Neural cell (in vitro differentiated cells): Measurements from ENCODE around the gene VEPH1.

Experiments used
- EP300 ChIP-seq: fragments of 450-650 bp; conservative IDR thresholded peaks from 2 replicates; pipeline ENCODE4 v1.6.1; 2014; ENCODE audit warnings: antibody characterized with exemption, mild to moderate bottlenecking, moderate library complexity; ENCODE audit not compliant: poor library complexity, severe bottlenecking
- MXI1 ChIP-seq: fragments of 450-650 bp; conservative IDR thresholded peaks from 2 replicates; pipeline ENCODE4 v1.6.1; 2014; ENCODE audit warnings: antibody characterized with exemption, mild to moderate bottlenecking; ENCODE audit not compliant: poor library complexity, severe bottlenecking
- RAD21 ChIP-seq: fragments of 450-650 bp; conservative IDR thresholded peaks from 2 replicates; pipeline ENCODE4 v1.6.1; 2014; ENCODE audit warnings: antibody characterized with exemption, mild to moderate bottlenecking, moderate library complexity
- TAF1 ChIP-seq: IDR thresholded peaks from 2 replicates; pipeline ENCODE4 v1.6.1; 2012; ENCODE audit warnings: low read depth
- TF ChIP-seq, protein P1 (sequence below): fragments of 450-650 bp; IDR thresholded peaks from 2 replicates; pipeline ENCODE4 v1.5.1; 2014; ENCODE audit warnings: antibody characterized with exemption, mild to moderate bottlenecking, moderate library complexity; ENCODE audit not compliant: poor library complexity, severe bottlenecking

DNA sequence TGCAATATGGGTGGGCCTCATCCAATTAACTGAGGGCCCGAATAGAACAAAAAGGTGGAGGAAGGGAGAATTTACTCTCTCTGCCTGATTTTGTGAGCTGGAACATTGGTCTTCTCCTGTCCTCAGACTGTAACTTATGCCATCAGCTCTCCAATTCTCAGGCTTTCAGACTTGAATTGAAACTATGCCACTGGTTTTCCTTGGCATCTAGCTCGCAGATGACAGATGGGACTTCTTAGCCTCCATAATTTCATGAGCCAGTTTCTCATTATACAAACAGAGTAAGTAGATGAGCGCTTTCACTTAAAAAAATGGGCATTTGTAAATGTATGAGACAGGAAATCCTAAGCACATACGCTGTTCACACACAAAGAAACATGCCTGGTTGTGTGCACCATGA, 75.3 kb downstream of the VEPH1 start:
- TF ChIP-seq, protein P1, sequence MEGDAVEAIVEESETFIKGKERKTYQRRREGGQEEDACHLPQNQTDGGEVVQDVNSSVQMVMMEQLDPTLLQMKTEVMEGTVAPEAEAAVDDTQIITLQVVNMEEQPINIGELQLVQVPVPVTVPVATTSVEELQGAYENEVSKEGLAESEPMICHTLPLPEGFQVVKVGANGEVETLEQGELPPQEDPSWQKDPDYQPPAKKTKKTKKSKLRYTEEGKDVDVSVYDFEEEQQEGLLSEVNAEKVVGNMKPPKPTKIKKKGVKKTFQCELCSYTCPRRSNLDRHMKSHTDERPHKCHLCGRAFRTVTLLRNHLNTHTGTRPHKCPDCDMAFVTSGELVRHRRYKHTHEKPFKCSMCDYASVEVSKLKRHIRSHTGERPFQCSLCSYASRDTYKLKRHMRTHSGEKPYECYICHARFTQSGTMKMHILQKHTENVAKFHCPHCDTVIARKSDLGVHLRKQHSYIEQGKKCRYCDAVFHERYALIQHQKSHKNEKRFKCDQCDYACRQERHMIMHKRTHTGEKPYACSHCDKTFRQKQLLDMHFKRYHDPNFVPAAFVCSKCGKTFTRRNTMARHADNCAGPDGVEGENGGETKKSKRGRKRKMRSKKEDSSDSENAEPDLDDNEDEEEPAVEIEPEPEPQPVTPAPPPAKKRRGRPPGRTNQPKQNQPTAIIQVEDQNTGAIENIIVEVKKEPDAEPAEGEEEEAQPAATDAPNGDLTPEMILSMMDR, result no peak
- TF ChIP-seq RAD21 (no peak), MXI1 (no peak), EP300 (no peak), TAF1 (no peak)
